HG03108 (cell line): ENCODE measurements around the gene ERBB4.
"Not testable (repeated sequence)": the region's sequence is repeated elsewhere in the genome, so short reads cannot be mapped to it uniquely, and the experiment has no call there.

ENCODE experiments used
- ATAC-seq: cut with Tn5 transposase; IDR thresholded peaks from one replicate; pipeline ENCODE4 v1.9.1; 2021; ENCODE audit warnings: moderate library complexity; ENCODE audit not compliant: unreplicated experiment

The ERBB4 gene

GRCh38 chr2:211665299-211665698 is 873.3 kb downstream of the ERBB4 start:
- ATAC-seq: no peak

GRCh38 chr2:211664321-211664720 is 874.3 kb downstream of the ERBB4 start:
- ATAC-seq: no peak

DNA sequence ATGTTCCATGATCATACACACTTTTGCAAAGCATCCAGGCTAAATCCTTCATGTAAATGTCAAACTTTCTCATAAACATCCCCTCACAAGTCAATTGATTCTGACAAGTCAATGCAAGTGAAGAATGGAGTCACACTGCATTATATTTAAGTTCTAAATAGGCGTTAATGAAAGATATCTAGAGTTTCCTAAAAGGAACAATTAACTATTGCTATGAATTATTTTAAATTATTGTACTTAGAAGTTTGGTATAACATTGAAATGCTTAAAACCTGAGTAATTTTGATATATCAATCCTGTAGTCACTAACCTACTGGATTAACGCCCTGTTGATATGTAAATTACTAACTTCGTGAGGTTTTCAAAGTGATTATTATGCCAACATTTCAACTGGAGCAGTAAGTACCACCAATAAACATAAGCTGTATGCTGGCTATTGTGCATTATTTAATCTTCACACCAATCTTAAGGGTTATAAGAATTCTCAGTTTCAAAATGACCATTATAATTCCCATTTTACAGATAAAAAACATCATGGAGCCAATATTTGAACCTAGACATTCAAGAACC is 884.3 kb downstream of the ERBB4 start:
- no peak for ATAC-seq

- no peak for ATAC-seq
Measured at GRCh38 chr2:211652327-211652726, 886.3 kb downstream of the ERBB4 start.

DNA sequence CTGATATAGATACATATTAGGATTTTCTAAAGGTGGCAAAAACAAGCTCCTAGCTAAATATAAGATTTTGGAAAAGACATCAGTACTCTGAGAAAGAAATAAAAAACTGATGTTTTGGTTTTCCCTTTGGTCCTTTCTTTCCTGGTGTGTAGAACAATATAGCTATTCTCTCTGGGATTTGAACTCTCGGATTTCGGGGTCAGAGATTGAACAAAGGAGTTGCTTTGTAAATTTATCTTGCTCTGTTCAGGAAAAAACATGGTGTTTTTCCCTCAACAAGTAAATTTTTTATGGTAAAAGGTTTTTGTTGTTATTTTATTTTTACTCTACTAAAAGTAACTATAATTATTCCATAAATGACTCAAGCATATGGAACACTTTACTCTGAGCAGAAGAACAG is 889.3 kb downstream of the ERBB4 start:
- no peak for ATAC-seq

DNA sequence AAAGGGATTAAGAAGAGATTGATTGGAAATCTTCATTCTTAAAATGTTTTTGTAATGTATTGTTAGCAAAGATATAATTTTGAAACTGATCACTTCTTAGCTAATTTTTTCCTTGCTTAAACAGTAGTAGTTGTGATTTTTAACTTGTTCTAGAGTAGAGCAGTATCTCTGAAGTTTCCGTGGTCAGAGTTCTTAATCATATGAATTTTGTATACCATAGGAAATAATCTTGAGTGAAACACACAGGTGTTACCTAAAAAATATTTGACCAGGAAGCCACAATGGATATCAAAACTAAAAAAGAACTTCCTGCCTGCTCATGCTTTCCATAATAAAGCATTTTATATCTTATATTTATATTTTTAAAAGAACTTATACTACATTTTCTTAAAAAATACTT is 907.1 kb downstream of the ERBB4 start:
- ATAC-seq: no peak

GRCh38 chr2:211623096-211623495 is 915.5 kb downstream of the ERBB4 start:
- no peak for ATAC-seq

DNA sequence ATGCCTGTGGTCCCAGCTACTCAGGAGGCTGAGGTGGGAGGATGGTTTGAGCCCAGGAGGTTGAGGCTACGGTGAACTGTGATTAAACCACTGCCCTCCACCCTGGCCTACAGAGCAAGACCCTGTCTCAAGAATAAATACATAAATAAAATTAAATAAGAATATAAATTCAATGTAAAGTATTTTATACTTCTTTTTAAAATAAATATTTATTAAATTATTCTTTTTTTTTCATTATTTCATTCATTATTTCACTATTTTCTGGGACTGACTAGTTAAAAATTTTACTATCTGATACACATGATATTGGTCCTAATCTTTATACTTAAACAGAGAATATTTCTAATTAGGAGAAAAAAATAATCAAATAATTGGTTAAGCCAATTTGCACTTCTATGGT is 917.6 kb downstream of the ERBB4 start:
- no peak for ATAC-seq

DNA sequence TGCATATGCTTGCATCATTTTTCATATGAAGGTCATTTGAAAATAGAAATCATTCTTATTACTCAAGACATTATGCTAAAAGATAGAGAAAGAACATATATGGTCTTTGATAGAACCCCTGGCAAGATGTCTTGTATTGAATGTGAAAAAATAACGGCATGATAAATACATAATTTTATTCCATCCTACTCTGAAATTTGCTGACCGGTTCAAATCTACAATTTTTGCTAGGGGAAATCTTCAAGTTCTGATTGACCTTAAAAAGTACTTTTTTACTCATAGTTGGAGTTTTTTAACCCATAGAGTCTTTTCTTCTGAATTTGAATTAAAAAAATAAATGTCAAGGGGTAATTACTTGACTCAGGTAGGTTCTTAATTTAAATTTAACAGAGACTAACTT is 920.8 kb downstream of the ERBB4 start:
- no peak for ATAC-seq

DNA sequence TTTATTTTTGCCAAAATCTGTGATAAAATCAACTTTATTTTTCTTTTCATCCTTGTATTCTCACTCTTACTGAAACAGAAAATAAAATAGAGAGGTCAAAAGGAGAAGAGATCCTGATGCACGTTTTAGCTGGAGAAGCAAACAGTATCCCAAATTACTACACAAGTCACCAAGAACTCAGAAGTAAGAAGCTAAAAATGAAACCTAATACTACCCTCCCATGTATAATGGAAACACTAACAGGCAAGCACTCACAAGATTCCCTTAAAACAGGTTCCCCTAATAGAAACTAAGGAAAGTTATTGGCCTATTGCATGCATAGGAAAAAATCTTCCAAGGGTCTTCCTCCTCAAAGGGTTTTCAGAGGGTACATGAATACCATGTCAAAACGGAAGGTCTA is 927.0 kb downstream of the ERBB4 start:
- ATAC-seq: no peak

DNA sequence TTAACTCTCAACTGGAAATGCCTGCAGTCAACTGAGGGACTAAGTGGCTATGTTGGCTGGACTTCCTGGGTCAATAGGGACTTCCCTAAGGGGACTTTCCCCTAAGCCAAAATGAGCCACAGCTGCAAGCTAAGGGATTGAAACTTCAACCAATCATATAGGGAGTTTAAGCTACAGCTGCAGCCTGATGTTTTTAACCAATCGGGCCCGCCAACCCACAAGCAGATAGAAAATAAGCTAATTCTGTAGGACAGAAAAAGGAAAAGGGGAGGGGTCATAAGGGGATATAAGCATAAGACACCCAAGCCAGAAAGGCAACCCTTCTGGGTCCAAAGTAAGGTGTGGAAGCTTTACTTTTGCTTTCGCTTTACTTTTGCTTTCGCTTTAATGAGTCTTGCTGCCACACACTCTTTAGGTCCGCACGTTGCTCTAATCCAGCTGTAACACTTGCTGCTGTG is 927.5 kb downstream of the ERBB4 start:
- no peak for ATAC-seq

GRCh38 chr2:211609127-211609526 is 929.5 kb downstream of the ERBB4 start:
- ATAC-seq: no peak

GRCh38 chr2:211599146-211599545 is 939.5 kb downstream of the ERBB4 start:
- ATAC-seq: no peak

- ATAC-seq: no peak
Measured at GRCh38 chr2:211598238-211598637, 940.4 kb downstream of the ERBB4 start.

- ATAC-seq: not testable (repeated sequence)
Measured at GRCh38 chr2:211592006-211592405, 946.6 kb downstream of the ERBB4 start.

DNA sequence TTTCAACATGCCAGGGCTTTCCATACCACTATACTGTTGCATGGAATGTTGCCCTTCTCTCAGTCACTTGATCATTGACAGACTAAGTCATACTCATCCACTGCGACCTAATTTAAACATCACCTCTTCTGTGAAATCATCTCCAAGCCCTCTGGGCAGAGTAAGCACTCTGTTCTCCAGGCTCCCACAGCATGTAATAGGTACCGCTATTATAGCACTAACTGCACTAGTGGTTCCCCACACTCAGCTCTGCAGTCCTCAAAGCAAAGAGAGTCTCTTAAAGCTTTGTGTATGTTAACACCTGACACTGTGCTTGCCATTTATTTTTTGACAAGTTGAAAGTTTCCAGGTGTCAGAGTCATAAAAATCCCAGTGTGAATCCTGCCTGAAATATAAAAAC is 947.2 kb downstream of the ERBB4 start:
- ATAC-seq: no peak

- ATAC-seq: no peak
Measured at GRCh38 chr2:211568439-211568838, 970.2 kb downstream of the ERBB4 start.

DNA sequence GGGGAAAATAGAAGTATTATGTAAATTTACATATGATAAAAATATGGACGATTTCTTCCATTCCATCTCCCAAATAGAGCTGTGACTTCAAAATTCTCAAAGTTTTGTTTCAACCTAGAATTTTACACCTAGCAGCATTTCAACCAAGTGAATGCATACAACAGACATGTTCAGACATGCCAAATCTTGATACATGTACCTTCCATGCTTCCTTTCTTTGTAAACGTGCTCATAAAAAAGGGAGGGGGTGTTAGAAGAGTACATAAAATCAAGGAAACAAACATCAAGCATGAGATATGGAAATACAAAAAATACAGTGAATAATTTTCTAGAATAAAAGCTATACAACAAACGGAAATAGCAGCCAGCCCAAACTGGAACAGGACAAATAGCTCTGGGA is 974.2 kb downstream of the ERBB4 start:
- no peak for ATAC-seq

GRCh38 chr2:211545582-211545981 is 993.0 kb downstream of the ERBB4 start:
- ATAC-seq: no peak

- no peak for ATAC-seq
Measured at GRCh38 chr2:211534632-211535031, 1004.0 kb downstream of the ERBB4 start.

DNA sequence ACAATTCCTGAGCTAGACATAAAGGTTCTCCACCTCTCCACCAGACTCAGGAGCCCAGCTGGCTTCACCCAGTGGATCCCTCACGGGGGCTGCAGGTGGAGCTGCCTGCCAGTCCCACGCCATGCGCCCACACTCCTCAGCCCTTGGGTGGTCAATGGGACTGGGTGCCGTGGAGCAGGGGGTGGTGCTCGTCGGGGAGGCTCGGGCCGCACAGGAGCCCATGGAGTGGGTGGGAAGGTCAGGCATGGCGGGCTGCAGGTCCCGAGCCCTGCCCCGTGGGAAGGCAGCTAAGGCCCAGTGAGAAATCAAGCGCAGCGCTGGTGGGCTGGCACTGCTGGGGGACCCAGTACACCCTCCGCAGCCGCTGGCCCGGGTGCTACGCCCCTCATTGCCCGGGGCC is 1014.4 kb downstream of the ERBB4 start:
- not testable (repeated sequence) for ATAC-seq

- no peak for ATAC-seq
Measured at GRCh38 chr2:211516537-211516936, 1022.1 kb downstream of the ERBB4 start.

DNA sequence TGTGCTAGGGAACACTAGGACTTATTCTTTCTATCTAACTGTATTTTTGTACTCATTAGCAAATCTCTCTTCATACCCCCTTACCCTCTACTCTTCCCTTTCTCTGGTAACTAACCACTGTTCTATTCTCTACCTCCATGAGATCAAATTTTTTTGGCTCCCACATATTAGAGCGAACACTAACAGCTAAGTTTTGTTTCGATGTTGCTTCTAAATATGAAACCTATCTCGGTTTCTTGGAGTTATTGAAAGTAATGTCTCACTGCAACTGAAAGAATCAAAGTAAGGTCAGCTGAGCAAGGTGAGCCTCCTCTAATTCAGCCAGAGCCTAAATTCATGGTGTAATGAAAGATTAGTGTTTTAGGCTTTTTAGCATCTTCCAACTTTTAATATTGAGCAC is 1024.6 kb downstream of the ERBB4 start:
- ATAC-seq: no peak
